Stimulated activated CD4-positive, alpha-beta T cell treated with anti-CD3 and anti-CD28 coated beads, TNF-alpha, amount 100 ng/mL, for 1 hour (primary cell): ENCODE data around the gene CYTL1.
"Not testable (repeated sequence)": the region's sequence is repeated elsewhere in the genome, so short reads cannot be mapped to it uniquely, and the experiment has no call there.

Experiments
- DNase-seq, 3 donors: peaks; one replicate each; pipeline ENCODE4 v3.0.0-alpha.2; 2020; ENCODE audit warnings: low read depth in 3 of 3, low spot score in 1 of 3

The CYTL1 gene

GRCh38 chr4:5003372-5003857, 15.8 kb downstream of the CYTL1 start:
- DNase-seq = no peak

GRCh38 chr4:5001641-5002040, 17.6 kb downstream of the CYTL1 start:
- DNase-seq = not testable (repeated sequence)

DNA sequence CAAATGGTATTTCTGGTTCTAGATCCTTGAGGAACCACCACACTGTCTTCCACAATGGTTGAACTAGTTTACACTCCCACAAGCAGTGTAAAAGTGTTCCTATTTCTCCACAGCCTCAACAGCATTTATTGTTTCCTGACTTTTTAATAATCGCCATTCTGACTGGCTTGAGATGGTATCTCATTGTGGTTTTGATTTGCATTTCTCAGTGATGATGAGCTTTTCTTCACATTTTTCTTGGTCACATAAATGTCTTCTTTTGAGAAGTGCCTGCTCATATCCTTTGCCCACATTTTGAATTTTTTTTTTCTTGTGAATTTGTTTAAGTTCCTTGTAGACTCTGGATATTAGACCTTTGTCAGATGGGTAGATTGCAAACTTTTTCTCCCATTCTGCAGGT, 22.3 kb downstream of the CYTL1 start:
- not testable (repeated sequence) for DNase-seq

DNA sequence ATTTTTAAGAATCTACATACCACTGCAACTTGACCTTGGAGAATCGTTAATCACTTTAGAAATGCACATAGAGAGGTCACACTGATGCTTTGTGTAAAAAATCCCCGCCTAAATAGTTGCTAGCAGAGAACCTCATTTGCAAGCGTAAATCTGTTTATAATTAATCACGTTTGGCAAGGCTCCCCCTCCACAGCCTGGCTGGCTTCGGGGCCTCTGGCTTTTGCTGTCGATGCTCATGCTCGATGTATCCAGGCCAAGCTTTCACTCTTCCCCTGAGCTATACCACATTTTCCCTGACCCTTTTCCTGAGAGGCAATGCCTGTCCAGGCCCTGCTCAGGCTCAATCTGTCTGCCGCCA, 23.4 kb downstream of the CYTL1 start:
- no peak for DNase-seq

DNA sequence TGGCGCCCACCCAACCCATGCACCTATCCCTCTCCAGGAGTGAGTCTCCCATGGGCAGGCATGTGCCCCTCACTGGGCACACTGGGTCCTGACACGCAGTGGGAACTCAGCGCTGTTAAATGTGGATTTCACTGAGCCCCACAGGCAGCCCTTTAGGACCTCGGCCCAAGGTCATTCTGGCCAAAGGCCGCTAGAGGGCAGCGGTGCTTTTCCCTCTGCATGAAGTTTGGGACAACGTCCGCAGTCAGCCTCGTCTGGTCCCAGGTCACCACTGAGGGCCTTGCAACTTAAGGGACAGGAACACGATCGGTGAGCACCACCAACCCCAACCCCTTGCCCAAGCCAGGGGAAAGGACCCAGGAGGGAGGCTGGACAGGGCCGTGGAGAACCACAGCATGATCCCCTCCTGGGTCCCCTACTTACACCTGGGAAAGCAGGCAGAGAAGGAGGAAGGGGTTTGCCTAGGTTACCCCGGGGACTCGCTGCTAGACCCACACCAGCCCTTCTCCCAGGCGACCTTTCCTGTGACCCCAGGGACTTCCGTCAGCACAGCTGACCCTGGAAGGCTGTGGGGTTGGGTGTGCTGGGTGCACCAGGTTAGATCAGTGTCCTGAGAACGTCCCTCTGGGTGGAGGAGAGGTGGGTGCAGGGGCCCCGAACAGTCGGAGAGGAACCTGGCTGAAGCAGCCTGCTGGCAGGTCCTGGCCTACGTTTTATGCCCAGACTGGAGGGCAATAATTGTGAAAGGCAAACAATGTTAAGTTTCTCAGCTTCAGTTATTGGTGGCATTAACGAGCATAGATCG, 24.0 kb downstream of the CYTL1 start:
- peak in 1 of 3 donors; percentile 14 for DNase-seq

DNA sequence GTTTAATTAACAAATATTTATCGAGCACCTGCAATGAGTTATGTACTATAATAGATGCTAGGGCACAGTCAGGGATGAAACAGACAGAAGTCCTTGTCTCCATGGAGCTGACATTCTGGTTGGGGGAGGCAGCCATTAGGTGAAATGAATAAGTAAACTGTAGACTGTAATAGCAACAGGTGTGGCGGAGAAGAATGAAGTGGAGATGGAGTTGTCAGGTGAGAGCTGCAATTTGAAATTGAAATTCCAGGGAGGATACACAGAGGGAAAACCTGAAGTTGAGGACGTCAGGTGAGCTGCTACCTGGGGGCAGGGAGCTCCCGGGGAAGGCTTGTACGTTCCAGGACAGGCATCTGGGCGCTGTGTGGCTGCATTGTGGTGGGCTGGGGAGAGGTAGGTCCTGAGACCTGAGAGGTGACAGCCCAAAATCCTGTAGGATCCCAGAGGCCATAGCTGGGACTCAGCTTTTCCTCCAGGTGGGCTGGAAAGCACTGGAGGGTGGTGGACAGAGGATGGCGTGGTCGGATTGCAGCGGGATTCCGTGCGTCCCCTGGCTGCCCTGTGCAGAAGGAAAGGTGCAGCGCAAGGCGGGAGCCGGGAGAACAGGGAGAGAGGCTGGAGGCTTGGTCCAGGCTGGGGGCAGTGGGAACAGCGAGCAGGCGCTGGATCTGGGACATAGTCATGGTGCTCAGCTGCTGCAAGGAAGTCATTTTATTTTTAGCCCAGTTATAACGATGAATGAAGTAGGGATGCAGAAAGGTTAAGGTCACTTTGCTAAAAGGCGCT, 24.8 kb downstream of the CYTL1 start:
- no peak for DNase-seq

- no peak for DNase-seq
These were observed 26.4 kb downstream of the CYTL1 start for GRCh38 chr4:4992833-4993232.

- no peak for DNase-seq
These were observed 27.6 kb downstream of the CYTL1 start for GRCh38 chr4:4991541-4992099.

- DNase-seq = no peak
These were observed 28.3 kb downstream of the CYTL1 start for GRCh38 chr4:4990857-4991540.

- no peak for DNase-seq
These were observed 28.9 kb downstream of the CYTL1 start for GRCh38 chr4:4990329-4990728.

- DNase-seq = no peak
These were observed 30.1 kb downstream of the CYTL1 start for GRCh38 chr4:4989083-4989622.

GRCh38 chr4:4987656-4988055, 31.6 kb downstream of the CYTL1 start:
- no peak for DNase-seq

- no peak for DNase-seq
These were observed 32.4 kb downstream of the CYTL1 start for GRCh38 chr4:4986841-4987240.

- DNase-seq = no peak
These were observed 33.4 kb downstream of the CYTL1 start for GRCh38 chr4:4985844-4986243.

- DNase-seq = no peak
These were observed 34.2 kb downstream of the CYTL1 start for GRCh38 chr4:4985036-4985435.

GRCh38 chr4:4984186-4984585, 35.1 kb downstream of the CYTL1 start:
- no peak for DNase-seq

GRCh38 chr4:4981827-4982226, 37.4 kb downstream of the CYTL1 start:
- no peak for DNase-seq

DNA sequence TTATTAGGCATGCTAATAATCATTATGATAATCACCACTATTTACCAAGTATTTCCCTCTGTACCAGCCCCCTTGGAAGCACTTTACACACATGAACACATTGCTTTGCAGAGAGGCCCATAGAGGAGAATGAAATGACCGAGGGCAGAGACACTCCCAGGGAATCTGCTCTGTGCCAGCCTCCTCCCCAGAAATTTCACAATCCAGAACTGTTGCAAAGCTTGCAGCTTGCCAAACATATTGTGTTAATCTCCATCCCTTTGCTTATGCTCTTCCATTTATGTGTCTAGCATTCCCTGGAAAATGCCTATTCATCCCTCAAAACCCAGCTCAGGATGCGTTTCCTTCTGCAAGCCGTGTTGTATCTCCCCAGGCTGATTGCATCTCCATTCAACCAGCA, 37.8 kb downstream of the CYTL1 start:
- DNase-seq = no peak

GRCh38 chr4:4980621-4981230, 38.5 kb downstream of the CYTL1 start:
- DNase-seq = no peak

DNA sequence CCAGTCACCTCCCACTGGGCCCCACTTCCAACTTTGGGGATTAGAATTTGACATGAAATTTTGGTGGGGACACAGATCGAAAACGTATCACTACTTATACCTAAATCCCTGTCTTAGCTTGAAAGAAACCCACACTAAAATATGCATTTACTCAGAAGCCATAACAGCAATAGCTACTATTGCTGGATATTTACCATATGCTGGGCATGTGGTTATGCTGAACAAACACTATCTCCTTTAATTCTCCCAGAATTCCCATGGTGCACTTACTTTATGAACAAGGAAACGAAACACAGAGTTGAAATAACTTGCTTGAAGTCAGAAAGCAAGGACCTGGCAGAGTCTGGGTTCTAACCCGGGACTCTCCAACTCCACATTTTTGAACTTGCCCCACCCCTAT, 39.3 kb downstream of the CYTL1 start:
- DNase-seq = no peak

- no peak for DNase-seq
These were observed 44.5 kb downstream of the CYTL1 start for GRCh38 chr4:4974727-4975126.
